ENCODE measurements around the gene ATP2B1. TPM values are rescaled to one million over a fixed set of nuclear protein-coding genes. Genes with fewer than 3 reads are reported as not detected.

Gene ATP2B1
- total RNA-seq, 1 donor from 2014 or later, result 49.7 TPM

DNA sequence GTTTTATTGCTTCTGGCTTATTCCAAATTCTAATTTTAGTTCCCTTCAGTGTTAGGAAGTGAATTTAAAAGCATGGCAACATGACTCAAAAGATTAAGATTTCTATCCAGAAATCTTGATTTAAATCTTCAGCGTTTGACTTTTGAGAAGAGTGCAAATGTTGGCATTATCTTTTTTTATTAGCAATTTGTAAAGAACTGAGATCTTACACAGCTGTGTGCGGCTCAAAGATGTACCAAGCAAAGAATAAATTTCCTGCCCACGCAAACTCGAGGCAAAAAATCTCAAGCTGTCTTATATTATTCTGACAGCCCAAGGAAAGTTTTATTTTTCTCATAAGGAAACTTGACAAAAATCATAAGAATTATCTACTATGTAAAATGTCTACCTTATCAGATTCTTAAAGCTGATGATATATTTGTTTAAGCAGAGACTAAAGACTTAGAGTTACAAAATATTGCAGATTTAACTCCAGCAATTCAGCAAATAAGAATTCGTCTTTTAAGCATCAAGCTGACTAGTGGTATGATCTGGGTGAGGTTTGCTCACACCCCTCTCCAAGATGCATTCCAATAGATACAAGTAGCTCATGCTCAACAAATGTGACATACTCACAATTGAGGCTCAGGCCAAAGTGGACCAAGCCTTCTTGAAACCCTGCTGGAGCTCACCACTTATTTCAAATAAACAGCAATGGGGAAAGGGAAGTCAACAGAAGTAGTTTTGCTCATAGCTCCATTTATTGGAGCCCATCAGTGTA is 135.4 kb downstream of the ATP2B1 start:
- H3K4me3 Mint-ChIP-seq (ENCODE audit: unreplicated experiment), result no peak overlapping the region
- H3K27me3 Mint-ChIP-seq (ENCODE audit: low read depth), result no peaks in the 10 kb centered on the region
- no peaks in the 10 kb centered on the region for H3K9me3 Mint-ChIP-seq (ENCODE audit: low read depth)
- TF ChIP-seq, protein P1, sequence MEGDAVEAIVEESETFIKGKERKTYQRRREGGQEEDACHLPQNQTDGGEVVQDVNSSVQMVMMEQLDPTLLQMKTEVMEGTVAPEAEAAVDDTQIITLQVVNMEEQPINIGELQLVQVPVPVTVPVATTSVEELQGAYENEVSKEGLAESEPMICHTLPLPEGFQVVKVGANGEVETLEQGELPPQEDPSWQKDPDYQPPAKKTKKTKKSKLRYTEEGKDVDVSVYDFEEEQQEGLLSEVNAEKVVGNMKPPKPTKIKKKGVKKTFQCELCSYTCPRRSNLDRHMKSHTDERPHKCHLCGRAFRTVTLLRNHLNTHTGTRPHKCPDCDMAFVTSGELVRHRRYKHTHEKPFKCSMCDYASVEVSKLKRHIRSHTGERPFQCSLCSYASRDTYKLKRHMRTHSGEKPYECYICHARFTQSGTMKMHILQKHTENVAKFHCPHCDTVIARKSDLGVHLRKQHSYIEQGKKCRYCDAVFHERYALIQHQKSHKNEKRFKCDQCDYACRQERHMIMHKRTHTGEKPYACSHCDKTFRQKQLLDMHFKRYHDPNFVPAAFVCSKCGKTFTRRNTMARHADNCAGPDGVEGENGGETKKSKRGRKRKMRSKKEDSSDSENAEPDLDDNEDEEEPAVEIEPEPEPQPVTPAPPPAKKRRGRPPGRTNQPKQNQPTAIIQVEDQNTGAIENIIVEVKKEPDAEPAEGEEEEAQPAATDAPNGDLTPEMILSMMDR (IDR thresholded peaks at IDR 0.05), result no peak
- no peak overlapping the region for H3K27ac Mint-ChIP-seq (ENCODE audit: unreplicated experiment)
- H3K4me1 Mint-ChIP-seq (ENCODE audit: low read depth), result peaks cover 38% of the 10 kb centered on the region
- no peak for DNase-seq (ENCODE audit: low spot score)
- H3K36me3 Mint-ChIP-seq (ENCODE audit: low read depth), result no peaks in the 10 kb centered on the region

DNA sequence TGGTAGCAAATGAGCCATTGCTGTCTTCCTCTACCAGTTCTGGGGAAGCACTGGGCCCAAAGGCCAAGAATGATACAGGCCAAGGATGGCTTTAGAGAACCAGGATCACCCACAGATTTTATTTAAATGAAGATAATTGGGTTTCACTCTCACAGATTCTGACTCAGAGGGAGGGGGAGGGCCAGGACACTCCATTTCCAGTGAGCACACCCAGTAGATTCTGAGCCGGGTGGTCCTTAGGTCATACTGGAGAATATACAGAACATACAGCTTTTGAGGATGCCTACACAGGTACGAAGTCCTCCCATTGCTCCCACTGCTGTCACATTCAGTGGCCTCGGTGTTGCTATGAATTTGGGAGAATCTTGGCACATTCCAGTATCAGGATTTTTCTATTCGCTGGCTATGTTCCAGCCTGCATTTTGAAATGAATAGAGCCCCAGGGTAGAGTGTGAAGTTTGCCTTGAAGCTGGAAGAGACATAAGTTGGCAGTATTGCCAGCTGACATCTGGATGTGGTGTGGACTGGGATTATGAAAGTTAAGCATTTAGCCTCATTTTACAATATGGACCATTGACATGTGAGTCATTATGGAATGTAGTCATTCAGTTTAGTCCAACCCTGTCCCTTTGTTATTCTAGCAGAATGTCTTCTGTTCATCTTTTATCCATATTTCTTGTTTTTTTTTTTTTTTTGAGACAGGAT is 137.0 kb downstream of the ATP2B1 start:
- no peak overlapping the region for H3K27ac Mint-ChIP-seq (ENCODE audit: unreplicated experiment)
- no peaks in the 10 kb centered on the region for H3K27me3 Mint-ChIP-seq (ENCODE audit: low read depth)
- TF ChIP-seq, protein P1 (IDR thresholded peaks at IDR 0.05), result no peak
- H3K36me3 Mint-ChIP-seq (ENCODE audit: low read depth), result no peaks in the 10 kb centered on the region
- peaks cover 46% of the 10 kb centered on the region for H3K4me1 Mint-ChIP-seq (ENCODE audit: low read depth)
- H3K9me3 Mint-ChIP-seq (ENCODE audit: low read depth), result no peaks in the 10 kb centered on the region
- no peak overlapping the region for H3K4me3 Mint-ChIP-seq (ENCODE audit: unreplicated experiment)
- no peak for DNase-seq (ENCODE audit: low spot score)

DNA sequence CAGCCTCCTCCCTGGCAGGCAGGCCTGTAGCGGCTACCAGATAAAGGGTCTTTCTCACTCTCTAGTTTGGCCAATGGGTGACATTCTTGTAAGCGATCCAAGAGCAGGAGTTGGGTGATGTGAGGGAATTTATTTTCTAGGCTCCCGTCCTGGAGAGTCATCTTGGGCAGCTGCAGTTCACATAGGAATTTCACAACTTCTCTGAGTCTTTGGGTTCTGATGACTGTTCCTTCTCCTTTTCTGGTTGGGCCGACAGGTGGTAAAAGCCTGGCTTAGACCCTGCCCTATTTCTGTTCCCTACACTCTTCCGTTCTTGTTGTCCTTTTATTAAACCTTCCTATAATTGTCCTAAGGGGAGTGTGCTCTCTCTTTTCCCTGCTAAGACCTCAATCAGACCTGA is 140.2 kb downstream of the ATP2B1 start:
- H3K4me1 Mint-ChIP-seq (ENCODE audit: low read depth), result peaks cover 24% of the 10 kb centered on the region
- DNase-seq (ENCODE audit: low spot score), result no peak

DNA sequence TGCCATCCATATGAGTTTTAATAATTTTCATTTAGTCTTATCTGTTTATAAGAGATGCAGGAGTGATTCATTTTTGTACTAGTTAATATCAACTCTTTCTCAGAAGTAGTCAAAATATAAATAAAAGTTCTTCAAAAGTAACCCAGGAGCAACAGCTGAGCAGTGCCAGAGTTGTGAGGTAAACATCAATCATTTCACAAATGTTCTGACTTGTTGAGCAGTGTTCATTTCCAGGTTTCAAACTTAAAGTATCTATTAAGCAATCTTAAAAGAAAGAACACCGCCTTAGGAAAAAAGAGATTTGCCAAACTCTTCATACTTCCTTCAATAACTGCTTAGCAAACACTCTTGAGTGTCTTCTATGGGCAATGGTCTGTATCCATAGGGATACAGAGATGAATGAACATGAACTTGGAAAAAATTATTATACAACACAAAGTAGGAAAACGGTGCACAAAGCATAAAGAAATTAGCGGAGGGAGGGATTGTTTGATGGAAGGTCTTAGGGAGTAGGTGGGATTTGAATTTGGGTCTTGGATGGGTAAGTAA is 140.9 kb downstream of the ATP2B1 start:
- TF ChIP-seq, protein P1 (IDR thresholded peaks at IDR 0.05), result no peak
- H3K27ac Mint-ChIP-seq (ENCODE audit: unreplicated experiment), result no peak overlapping the region
- H3K9me3 Mint-ChIP-seq (ENCODE audit: low read depth), result no peaks in the 10 kb centered on the region
- no peak overlapping the region for H3K4me3 Mint-ChIP-seq (ENCODE audit: unreplicated experiment)
- H3K4me1 Mint-ChIP-seq (ENCODE audit: low read depth), result peaks cover 22% of the 10 kb centered on the region
- H3K27me3 Mint-ChIP-seq (ENCODE audit: low read depth), result no peaks in the 10 kb centered on the region
- DNase-seq (ENCODE audit: low spot score), result no peak
- H3K36me3 Mint-ChIP-seq (ENCODE audit: low read depth), result no peaks in the 10 kb centered on the region

More for the DNA sequence above, 140.2 kb downstream of the ATP2B1 start:
- H3K9me3 Mint-ChIP-seq (ENCODE audit: low read depth), result no peaks in the 10 kb centered on the region
- no peak overlapping the region for H3K4me3 Mint-ChIP-seq (ENCODE audit: unreplicated experiment)
- TF ChIP-seq, protein P1 (IDR thresholded peaks at IDR 0.05), result no peak
- no peak overlapping the region for H3K27ac Mint-ChIP-seq (ENCODE audit: unreplicated experiment)
- H3K36me3 Mint-ChIP-seq (ENCODE audit: low read depth), result no peaks in the 10 kb centered on the region
- H3K27me3 Mint-ChIP-seq (ENCODE audit: low read depth), result no peaks in the 10 kb centered on the region

DNA sequence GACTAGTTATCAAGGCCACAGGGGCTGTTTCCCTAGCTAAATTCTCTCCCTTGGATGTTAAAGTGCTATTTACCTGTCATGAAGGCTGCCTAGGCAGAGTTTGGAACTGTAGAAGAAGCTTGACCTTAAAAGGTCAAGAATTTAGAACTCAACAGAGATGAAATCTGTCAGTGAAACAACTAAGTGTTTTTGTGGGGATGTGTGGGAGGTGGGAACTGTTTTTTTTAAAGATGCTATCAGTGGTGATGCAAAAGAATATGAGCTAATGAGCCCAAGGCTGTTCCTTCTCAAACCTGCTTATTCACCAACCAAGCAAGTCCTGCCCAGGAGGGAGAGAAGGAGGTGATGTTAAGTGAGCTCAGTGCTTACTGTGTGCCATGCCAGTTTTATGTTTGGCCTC is 142.0 kb downstream of the ATP2B1 start:
- TF ChIP-seq, protein P1 (IDR thresholded peaks at IDR 0.05), result no peak
- no peak overlapping the region for H3K27ac Mint-ChIP-seq (ENCODE audit: unreplicated experiment)
- no peaks in the 10 kb centered on the region for H3K36me3 Mint-ChIP-seq (ENCODE audit: low read depth)
- H3K9me3 Mint-ChIP-seq (ENCODE audit: low read depth), result no peaks in the 10 kb centered on the region
- peaks cover 17% of the 10 kb centered on the region for H3K4me1 Mint-ChIP-seq (ENCODE audit: low read depth)
- DNase-seq (ENCODE audit: low spot score), result no peak
- H3K4me3 Mint-ChIP-seq (ENCODE audit: unreplicated experiment), result no peak overlapping the region
- H3K27me3 Mint-ChIP-seq (ENCODE audit: low read depth), result no peaks in the 10 kb centered on the region

Data from chondrocyte (in vitro differentiated cells).